Stimulated activated naive B cell treated with anti-CD40 and anti-IgM and Interleukin-4, amounts not matched to agents 10 μg/mL and 1 μg/mL and 100 μg/mL, for 72 hours (primary cell): ENCODE data around the gene MMP2.

Experiments
- ATAC-seq, 2 donors: fragments of 150-1000 bp; cut with Tn5 transposase; replicated peaks; 2 replicates each; pipeline ENCODE4 v1.10.0; 2021; ENCODE audit warnings: moderate library complexity in 1 of 2
- DNase-seq: peaks from one replicate; pipeline ENCODE4 v3.0.0; 2021
- H3K27ac Mint-ChIP-seq: one replicate; pipeline ENCODE4 v1.8.0; 2022; ENCODE audit warnings: mild to moderate bottlenecking, mixed read lengths
- H3K27me3 Mint-ChIP-seq, 2 donors: one replicate each; pipeline ENCODE4 v1.8.0; 2022; ENCODE audit warnings: mixed read lengths in 2 of 2
- H3K36me3 Mint-ChIP-seq, 2 donors: one replicate each; pipeline ENCODE4 v1.8.0; 2022; ENCODE audit warnings: mixed read lengths in 2 of 2, mild to moderate bottlenecking in 1 of 2
- H3K4me1 Mint-ChIP-seq, 2 donors: one replicate each; pipeline ENCODE4 v1.8.0; 2022; ENCODE audit warnings: mixed read lengths in 2 of 2, mild to moderate bottlenecking in 1 of 2
- H3K4me3 Mint-ChIP-seq, 2 donors: one replicate each; pipeline ENCODE4 v1.8.0; 2022; ENCODE audit warnings: mild to moderate bottlenecking in 2 of 2, mixed read lengths in 2 of 2, moderate library complexity in 1 of 2
- H3K9me3 Mint-ChIP-seq, 2 donors: one replicate each; pipeline ENCODE4 v1.8.0; 2022; ENCODE audit warnings: mixed read lengths in 2 of 2, mild to moderate bottlenecking in 1 of 2

The MMP2 gene

DNA sequence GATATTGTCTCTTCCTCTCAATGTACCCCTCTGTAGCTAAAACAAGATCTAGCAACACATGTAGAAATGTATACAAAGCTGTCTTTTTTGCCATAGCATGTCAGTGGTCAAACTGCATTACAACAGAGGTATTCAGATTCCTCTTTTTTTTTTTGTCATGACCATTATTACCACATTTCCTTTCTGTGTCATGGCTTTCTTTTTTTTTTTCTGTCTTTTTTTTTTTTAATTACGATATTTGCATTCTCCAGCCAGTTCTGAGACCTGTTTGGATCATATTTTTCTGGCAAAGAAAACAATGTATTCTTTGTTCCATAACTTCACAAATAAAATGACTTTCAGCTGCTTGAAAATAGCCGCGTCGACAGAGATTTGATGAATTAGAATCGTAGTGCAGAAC, 60.1 kb downstream of the MMP2 start:
- Mint-ChIP-seq H3K9me3 (no peaks in the 10 kb centered on the region), H3K36me3 (no peaks in the 10 kb centered on the region), H3K27ac (no peak overlapping the region), H3K4me3 (no peak overlapping the region), H3K4me1 (no peaks in the 10 kb centered on the region), H3K27me3 (no peaks in the 10 kb centered on the region)
- ATAC-seq (no peak), DNase-seq (no peak)

DNA sequence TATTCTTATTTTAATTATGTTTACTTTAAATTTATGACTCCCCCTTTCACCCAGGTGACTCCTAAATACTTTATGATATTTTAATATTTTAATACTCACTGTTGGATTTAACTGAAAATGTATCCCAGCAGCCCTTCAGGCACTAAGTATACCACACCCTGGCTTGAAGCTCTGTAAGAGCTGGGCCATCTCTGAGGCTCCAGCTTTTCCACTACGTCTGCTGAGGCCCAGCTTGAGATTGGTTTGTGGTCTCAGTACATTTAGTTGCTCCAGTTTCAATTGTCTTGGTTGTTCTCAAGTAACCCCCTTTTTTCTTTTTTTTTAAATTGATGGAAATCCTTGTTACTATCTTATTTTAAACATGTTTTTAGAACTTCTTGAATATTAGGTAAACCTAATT, 60.5 kb downstream of the MMP2 start:
- H3K27ac Mint-ChIP-seq = no peak overlapping the region
- H3K27me3 Mint-ChIP-seq = no peaks in the 10 kb centered on the region
- no peak overlapping the region for H3K4me3 Mint-ChIP-seq
- no peaks in the 10 kb centered on the region for H3K9me3 Mint-ChIP-seq
- H3K36me3 Mint-ChIP-seq = no peaks in the 10 kb centered on the region
- no peak for DNase-seq
- no peak for ATAC-seq
- no peaks in the 10 kb centered on the region for H3K4me1 Mint-ChIP-seq

DNA sequence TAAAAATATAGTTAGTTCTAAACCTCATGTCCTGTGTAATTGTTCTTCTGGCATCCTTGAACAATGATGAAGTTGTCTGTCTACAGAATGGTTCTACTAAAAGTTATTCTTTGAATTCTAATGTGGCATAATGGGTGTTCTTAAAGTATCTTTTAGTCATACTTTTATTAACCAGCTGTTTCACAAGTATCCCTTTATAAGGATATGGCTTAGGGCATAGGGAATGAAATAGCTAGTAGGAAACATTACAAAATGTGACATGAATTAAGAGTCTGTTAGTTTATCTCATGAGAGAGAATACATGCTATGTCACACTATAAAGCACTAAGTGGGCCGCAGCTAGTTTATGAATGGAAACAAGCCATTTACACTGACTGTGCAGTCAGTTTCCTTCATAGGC, 61.2 kb downstream of the MMP2 start:
- H3K27me3 Mint-ChIP-seq = no peaks in the 10 kb centered on the region

DNA sequence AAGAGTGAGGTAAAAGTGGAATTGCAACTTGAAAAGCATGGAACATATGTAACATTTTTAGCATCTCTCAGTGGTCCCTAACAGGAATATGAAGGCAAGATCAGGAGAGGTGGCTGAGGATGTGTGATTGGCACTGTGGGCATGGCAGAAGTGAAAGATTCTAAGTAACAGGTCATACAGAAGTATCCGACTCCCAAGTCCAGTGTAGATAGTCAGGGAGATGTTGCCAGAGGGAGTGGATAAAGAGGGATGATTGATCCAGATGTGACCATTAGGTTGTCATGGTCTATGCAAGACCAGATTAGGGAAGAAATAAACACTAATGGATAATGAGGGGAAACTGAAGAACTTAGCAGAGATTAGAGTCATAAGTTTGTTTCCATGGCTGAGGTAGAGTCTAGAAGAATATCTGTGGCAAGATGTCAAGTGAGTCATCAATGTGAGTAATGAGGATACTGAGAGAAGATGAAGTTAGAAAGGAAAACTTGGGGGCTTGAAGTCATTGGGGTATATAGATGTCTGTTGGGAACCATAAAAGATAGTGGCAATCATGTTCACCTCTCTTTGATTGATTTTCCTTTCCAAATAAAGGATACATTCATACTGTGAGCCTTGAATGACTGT, 63.6 kb downstream of the MMP2 start:
- Mint-ChIP-seq H3K4me3 (no peak overlapping the region), H3K9me3 (no peaks in the 10 kb centered on the region), H3K27me3 (no peaks in the 10 kb centered on the region), H3K36me3 (no peaks in the 10 kb centered on the region), H3K4me1 (no peaks in the 10 kb centered on the region), H3K27ac (no peak overlapping the region)
- no peak for DNase-seq
- peak in 1 of 2 donors; percentile 27 for ATAC-seq

More for the DNA sequence above, 61.2 kb downstream of the MMP2 start:
- Mint-ChIP-seq H3K4me3 (no peak overlapping the region), H3K9me3 (no peaks in the 10 kb centered on the region), H3K4me1 (no peaks in the 10 kb centered on the region), H3K36me3 (no peaks in the 10 kb centered on the region), H3K27ac (no peak overlapping the region)
- no peak for DNase-seq
- no peak for ATAC-seq

DNA sequence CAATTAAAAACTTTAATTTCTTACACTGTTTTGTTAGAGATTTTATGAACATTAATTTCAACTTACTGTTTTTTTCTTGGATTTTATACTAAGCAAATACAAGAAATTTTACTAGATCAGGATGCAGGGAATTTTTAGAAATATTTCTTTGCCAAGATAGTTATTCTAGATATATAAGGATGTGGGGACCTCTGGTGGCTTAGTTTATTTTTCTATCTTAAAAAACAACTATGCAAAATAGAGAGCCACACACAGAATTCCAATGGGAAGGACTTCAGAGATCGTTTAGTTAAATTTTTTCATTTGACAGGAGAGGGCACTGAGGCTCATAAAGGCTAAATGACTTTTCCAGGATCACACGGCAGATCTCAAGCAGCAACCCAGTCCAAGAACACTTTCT, 64.5 kb downstream of the MMP2 start:
- no peaks in the 10 kb centered on the region for H3K27me3 Mint-ChIP-seq
- H3K4me1 Mint-ChIP-seq = no peaks in the 10 kb centered on the region
- H3K27ac Mint-ChIP-seq = no peak overlapping the region
- H3K36me3 Mint-ChIP-seq = no peaks in the 10 kb centered on the region
- DNase-seq = no peak
- no peak for ATAC-seq
- H3K9me3 Mint-ChIP-seq = no peaks in the 10 kb centered on the region
- H3K4me3 Mint-ChIP-seq = no peak overlapping the region

DNA sequence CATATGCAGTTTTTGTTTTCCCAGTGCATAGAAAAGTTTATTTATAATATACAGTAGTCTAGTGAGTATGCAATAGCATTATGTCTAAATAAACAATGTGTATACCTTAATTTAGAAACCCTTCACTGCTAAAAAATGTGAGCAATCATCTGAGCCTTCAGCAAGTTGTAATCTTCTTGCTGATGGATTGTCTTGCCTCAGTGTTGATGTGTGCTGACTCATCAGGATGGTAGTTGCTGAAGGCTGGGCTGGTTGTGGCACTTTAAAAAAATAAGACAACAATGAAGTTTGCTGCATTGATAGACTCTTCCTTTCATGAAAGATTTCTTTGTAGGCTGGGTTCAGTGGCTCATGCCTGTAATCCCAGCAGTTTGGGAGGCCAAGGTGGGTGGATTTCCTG, 73.6 kb downstream of the MMP2 start:
- H3K4me3 Mint-ChIP-seq = no peak overlapping the region
- no peaks in the 10 kb centered on the region for H3K27me3 Mint-ChIP-seq
- H3K27ac Mint-ChIP-seq = no peak overlapping the region
- no peaks in the 10 kb centered on the region for H3K36me3 Mint-ChIP-seq
- H3K4me1 Mint-ChIP-seq = no peaks in the 10 kb centered on the region
- no peaks in the 10 kb centered on the region for H3K9me3 Mint-ChIP-seq
- DNase-seq = no peak
- no peak for ATAC-seq

DNA sequence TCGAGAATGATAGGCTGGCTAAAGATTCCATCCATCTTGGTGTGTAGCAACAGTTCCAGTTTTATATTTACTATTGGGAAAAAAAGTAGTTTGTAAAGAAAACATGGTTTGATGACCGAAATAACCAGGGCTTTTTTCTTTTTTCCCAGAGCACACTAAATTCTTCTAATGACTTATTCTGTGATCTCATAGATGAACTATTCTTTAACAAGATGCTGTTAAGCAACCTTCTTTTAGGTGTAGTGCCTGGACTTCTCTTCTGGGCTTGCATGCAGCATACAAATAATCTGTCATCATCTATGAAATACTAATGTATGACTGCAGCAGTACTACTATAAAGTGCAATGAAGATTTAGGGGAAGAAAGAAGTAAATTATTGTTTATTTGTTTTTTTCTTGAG, 76.4 kb downstream of the MMP2 start:
- ATAC-seq (no peak), DNase-seq (no peak)
- no peaks in the 10 kb centered on the region for H3K27me3 Mint-ChIP-seq
- H3K36me3 Mint-ChIP-seq = no peaks in the 10 kb centered on the region
- H3K27ac Mint-ChIP-seq = no peak overlapping the region
- H3K9me3 Mint-ChIP-seq = no peaks in the 10 kb centered on the region
- no peak overlapping the region for H3K4me3 Mint-ChIP-seq
- no peaks in the 10 kb centered on the region for H3K4me1 Mint-ChIP-seq
